SK-N-SH (cell line): ENCODE data around the gene GPD1L. TPM values are rescaled to one million over a fixed set of nuclear protein-coding genes. Genes with fewer than 3 reads are reported as not detected.

Source experiments
- CTCF ChIA-PET: fragments of 300-600, 350-600 bp; formaldehyde crosslinking; extraction: SDS; loops from one replicate; lab custom pipeline; 2021; lab: Yijun Ruan, JAX
- POLR2A ChIA-PET: fragments of 350-600 bp; sonication (Branson Sonifier 250); formaldehyde crosslinking; extraction: SDS; loops from one replicate; lab custom pipeline; 2020; ENCODE audit warnings: antibody characterized with exemption, inconsistent platforms; lab: Yijun Ruan, JAX
- DNase-seq: peaks from one replicate; pipeline ENCODE4 v3.0.0; 2012
- H2AFZ ChIP-seq: fragments of 200-600 bp; sonication (generic); 2 replicates; pipeline ENCODE4 v1.8.1; 2016; ENCODE audit warnings: antibody characterized with exemption, mild to moderate bottlenecking, low read depth
- H3F3A ChIP-seq: fragments of 200-600 bp; sonication (generic); replicated peaks from 2 replicates; pipeline ENCODE3; 2016; ENCODE audit warnings: antibody characterized with exemption, mild to moderate bottlenecking; ENCODE audit not compliant: insufficient read depth
- H3K27ac ChIP-seq, 2 experiments: fragments of 200-500 bp in 1 of 2; fragments of 200-600 bp in 1 of 2; sonication (Bioruptor generic) in 1 of 2; sonication (generic), shearing (Covaris generic) in 1 of 2; 2 replicates each; pipeline versions ENCODE4 v1.5.1 to v1.6.1; 2014 to 2016; ENCODE audit warnings: low read depth in 2 of 2, inconsistent platforms in 1 of 2, low read length in 1 of 2, mild to moderate bottlenecking in 1 of 2, mixed read lengths in 1 of 2
- H3K27me3 ChIP-seq: fragments of 200-600 bp; sonication (generic), shearing (Covaris generic); 2 replicates; pipeline ENCODE4 v1.6.1; 2016; ENCODE audit warnings: mixed run types; ENCODE audit not compliant: insufficient read depth
- H3K36me3 ChIP-seq, 2 experiments: fragments of 200-500 bp in 1 of 2; fragments of 200-600 bp in 1 of 2; sonication (Bioruptor generic) in 1 of 2; sonication (generic) in 1 of 2; replicated peaks in 1 of 2; 2 replicates each; pipeline versions ENCODE3 to v1.5.1; 2014 to 2016; ENCODE audit warnings: low read length in 1 of 2, mild to moderate bottlenecking in 1 of 2; ENCODE audit not compliant: insufficient read depth in 2 of 2, control insufficient read depth in 1 of 2
- H3K4me1 ChIP-seq, 2 experiments: fragments of 200-500 bp in 1 of 2; fragments of 200-600 bp in 1 of 2; sonication (Bioruptor generic) in 1 of 2; sonication (generic), shearing (Covaris generic) in 1 of 2; 2 replicates each; pipeline versions ENCODE4 v1.5.1 to v1.6.1; 2014 to 2016; ENCODE audit warnings: low read depth in 1 of 2, low read length in 1 of 2, mixed run types in 1 of 2; ENCODE audit not compliant: insufficient read depth in 2 of 2, control insufficient read depth in 1 of 2
- H3K4me2 ChIP-seq: fragments of 200-600 bp; sonication (generic), shearing (Covaris generic); 2 replicates; pipeline ENCODE4 v1.6.1; 2017; ENCODE audit warnings: mixed run types
- H3K4me3 ChIP-seq, 2 experiments: fragments of 200-500 bp in 1 of 2; fragments of 200-600 bp in 1 of 2; sonication (Bioruptor generic) in 1 of 2; sonication (generic), shearing (Covaris generic) in 1 of 2; 2 replicates each; pipeline versions ENCODE4 v1.5.1 to v1.8.1; 2014 to 2016; ENCODE audit warnings: low read depth in 2 of 2, inconsistent platforms in 1 of 2, low read length in 1 of 2, mild to moderate bottlenecking in 1 of 2, mixed read lengths in 1 of 2, moderate library complexity in 1 of 2
- H3K79me2 ChIP-seq: fragments of 200-600 bp; sonication (generic); 2 replicates; pipeline ENCODE4 v1.8.1; 2017; ENCODE audit warnings: mild to moderate bottlenecking; ENCODE audit not compliant: insufficient read depth
- H3K9ac ChIP-seq: fragments of 200-600 bp; sonication (generic); 2 replicates; pipeline ENCODE4 v1.6.1; 2017; ENCODE audit warnings: mixed run types
- H3K9me2 ChIP-seq: fragments of 200-600 bp; sonication (generic); 2 replicates; pipeline ENCODE4 v1.6.1; 2017; ENCODE audit warnings: mixed run types
- H3K9me3 ChIP-seq: fragments of 200-600 bp; sonication (generic); 2 replicates; pipeline ENCODE4 v1.6.1; 2017; ENCODE audit warnings: mixed run types, mild to moderate bottlenecking, moderate library complexity
- H4K20me1 ChIP-seq: fragments of 200-600 bp; sonication (generic); 2 replicates; pipeline ENCODE4 v1.6.1; 2017; ENCODE audit warnings: mild to moderate bottlenecking, mixed run types; ENCODE audit not compliant: insufficient read depth
- CTCF ChIP-seq: fragments of 200-600 bp; sonication (generic); IDR thresholded peaks from 2 replicates; pipeline ENCODE4 v1.6.1; 2017; ENCODE audit warnings: antibody characterized with exemption, mild to moderate bottlenecking, moderate library complexity
- EP300 ChIP-seq, 2 experiments: IDR thresholded peaks; 2 replicates each; pipeline versions ENCODE4 v1.4.0 to v1.6.1; 2012; ENCODE audit warnings: borderline replicate concordance in 1 of 2, low read depth in 1 of 2, low read length in 1 of 2
- FOSL2 ChIP-seq: IDR thresholded peaks from 2 replicates; pipeline ENCODE4 v1.4.0; 2012; ENCODE audit warnings: low read depth, mild to moderate bottlenecking, moderate library complexity, borderline replicate concordance
- FOXJ3 ChIP-seq: sonication (generic); formaldehyde crosslinking; IDR thresholded peaks from 2 replicates; pipeline ENCODE4 v1.5.1; 2020; ENCODE audit warnings: mild to moderate bottlenecking, missing genetic modification reagents
- GABPA ChIP-seq: IDR thresholded peaks from 2 replicates; pipeline ENCODE4 v1.4.0; 2012; ENCODE audit warnings: low read depth, mild to moderate bottlenecking
- GATA2 ChIP-seq: sonication (generic); formaldehyde crosslinking; IDR thresholded peaks from 2 replicates; pipeline ENCODE4 v1.5.0; 2020; ENCODE audit warnings: mild to moderate bottlenecking, missing genetic modification reagents
- NFIC ChIP-seq: IDR thresholded peaks from 2 replicates; pipeline ENCODE4 v1.4.0; 2012; ENCODE audit warnings: borderline replicate concordance
- PBX3 ChIP-seq: IDR thresholded peaks from 2 replicates; pipeline ENCODE4; 2012
- POLR2AphosphoS5 ChIP-seq: IDR thresholded peaks from 2 replicates; pipeline ENCODE4 v1.6.1; 2012; ENCODE audit warnings: low read depth, low read length
- RAD21 ChIP-seq: IDR thresholded peaks from 2 replicates; pipeline ENCODE4 v1.6.1; 2012; ENCODE audit warnings: mild to moderate bottlenecking, low read length
- RCOR1 ChIP-seq: fragments of 150-350 bp; IDR thresholded peaks from 2 replicates; pipeline ENCODE4 v1.6.1; 2017; ENCODE audit warnings: antibody characterized with exemption, low read length
- REST ChIP-seq: IDR thresholded peaks from 2 replicates; pipeline ENCODE4 v1.6.1; 2012; ENCODE audit warnings: mild to moderate bottlenecking, low read depth, low read length, moderate library complexity
- SMC3 ChIP-seq: IDR thresholded peaks from 2 replicates; pipeline ENCODE4 v1.6.1; 2012; ENCODE audit warnings: low read depth, low read length, improper control_type of control experiment
- USF2 ChIP-seq: fragments of 150-350 bp; IDR thresholded peaks from 2 replicates; pipeline ENCODE4 v1.6.1; 2017; ENCODE audit warnings: antibody characterized with exemption, low read length, low read depth, borderline replicate concordance
- ZBTB33 ChIP-seq: IDR thresholded peaks from 2 replicates; pipeline ENCODE4 v1.4.0; 2012; ENCODE audit warnings: low read depth, borderline replicate concordance
- WGBS: methylation state at CpG from one replicate; pipeline ENCODE4 v1.1.6; 2017; ENCODE audit warnings: low lambda C conversion rate; 5-methylcytosine and 5-hydroxymethylcytosine counted together
- polyA plus RNA-seq, 3 experiments: library from polyadenylated mRNA; depleted of rRNA; stranded (reverse); fragments of >200 nt; gene quantifications; 2 replicates each; pipeline ENCODE4 v1.2.3, GENCODE V29; 2012

Gene GPD1L
- polyA plus RNA-seq, 1 of the 3 experiments (the other 2 are of a cell fraction): 6.1 TPM

- H3K9ac ChIP-seq: no peak overlapping the region
- H3K79me2 ChIP-seq: no peaks in the 10 kb centered on the region
- no peaks in the 10 kb centered on the region for H3K9me2 ChIP-seq
- CTCF ChIA-PET: interaction anchor here (0.6 to 2.8 kb wide), 21 partner anchors 11 to 292 kb away, joined by 3 to 12 read pairs (median 3); no protein-coding TSS in a partner anchor
- H3K4me3 ChIP-seq: no peak overlapping the region; a peak in 1 of 4 replicates
- H4K20me1 ChIP-seq: no peaks in the 10 kb centered on the region
- H3K36me3 ChIP-seq: no peaks in the 10 kb centered on the region
- no peaks in the 10 kb centered on the region for H3K27me3 ChIP-seq
- H3K4me2 ChIP-seq: no peak overlapping the region
- no peak overlapping the region for H3K27ac ChIP-seq
- peak; percentile 62 for DNase-seq
- 9% methylated on average over 7 of the region's 7 CpGs for WGBS
- H2AFZ ChIP-seq: no peak overlapping the region
- peaks cover 14% of the 10 kb centered on the region; the same call in 1 of the 2 replicates for H3K9me3 ChIP-seq
- TF ChIP-seq ZBTB33 (no peak), CTCF (peak; percentile 80), RAD21 (peak; percentile 58), USF2 (no peak), NFIC (peak; percentile 37), GABPA (no peak), SMC3 (peak; percentile 47)
- POLR2A ChIA-PET: no interaction called here
- H3K4me1 ChIP-seq: no peaks in the 10 kb centered on the region; a peak in 1 of 4 replicates
- no peaks in the 10 kb centered on the region for H3F3A ChIP-seq
Measured at GRCh38 chr3:32175607-32176197, 69.3 kb downstream of the GPD1L start.

- H3K4me1 ChIP-seq: no peaks in the 10 kb centered on the region; a peak in 1 of 4 replicates
- peak; percentile 24 for DNase-seq
- no peak overlapping the region for H3K4me2 ChIP-seq
- no peak overlapping the region for H3K27ac ChIP-seq
- H3K9ac ChIP-seq: no peak overlapping the region
- H3K9me2 ChIP-seq: no peaks in the 10 kb centered on the region
- WGBS: 33% methylated on average over 9 of the region's 9 CpGs
- no peaks in the 10 kb centered on the region for H3K27me3 ChIP-seq
- no peaks in the 10 kb centered on the region for H3K36me3 ChIP-seq
- POLR2A ChIA-PET: no interaction called here
- no peaks in the 10 kb centered on the region for H3F3A ChIP-seq
- CTCF ChIA-PET: interaction anchor here (0.7 to 2.8 kb wide), 24 partner anchors 8 to 300 kb away, joined by 3 to 12 read pairs (median 3); partner anchors contain the start of gene CMTM8
- H3K4me3 ChIP-seq: no peak overlapping the region
- H2AFZ ChIP-seq: no peak overlapping the region
- H3K79me2 ChIP-seq: no peaks in the 10 kb centered on the region
- 0 out of 2 replicates have a peak, but pooled peaks cover 2% of the 10 kb centered on the region for H3K9me3 ChIP-seq
- H4K20me1 ChIP-seq: no peaks in the 10 kb centered on the region
- TF ChIP-seq EP300 (IDR thresholded peaks at IDR 0.05; ENCODE audit: borderline replicate concordance in 1 of 2, low read depth in 1 of 2, low read length in 1 of 2): no peak
- no peak for TF ChIP-seq RCOR1
- TF ChIP-seq REST: no peak
- no peak for TF ChIP-seq GABPA
- TF ChIP-seq POLR2AphosphoS5: no peak
- peak; percentile 67 for TF ChIP-seq RAD21
- TF ChIP-seq FOXJ3 (CRISPR knock-in tag): no peak
- TF ChIP-seq NFIC: no peak
- no peak for TF ChIP-seq FOSL2
- TF ChIP-seq PBX3: no peak
- no peak for TF ChIP-seq GATA2
Measured at GRCh38 chr3:32176989-32177701, 70.7 kb downstream of the GPD1L start.
